ENCODE measurements around the gene ATF4.
"Not testable (repeated sequence)": the region's sequence is repeated elsewhere in the genome, so short reads cannot be mapped to it uniquely, and the experiment has no call there.

ATF4 gene

DNA sequence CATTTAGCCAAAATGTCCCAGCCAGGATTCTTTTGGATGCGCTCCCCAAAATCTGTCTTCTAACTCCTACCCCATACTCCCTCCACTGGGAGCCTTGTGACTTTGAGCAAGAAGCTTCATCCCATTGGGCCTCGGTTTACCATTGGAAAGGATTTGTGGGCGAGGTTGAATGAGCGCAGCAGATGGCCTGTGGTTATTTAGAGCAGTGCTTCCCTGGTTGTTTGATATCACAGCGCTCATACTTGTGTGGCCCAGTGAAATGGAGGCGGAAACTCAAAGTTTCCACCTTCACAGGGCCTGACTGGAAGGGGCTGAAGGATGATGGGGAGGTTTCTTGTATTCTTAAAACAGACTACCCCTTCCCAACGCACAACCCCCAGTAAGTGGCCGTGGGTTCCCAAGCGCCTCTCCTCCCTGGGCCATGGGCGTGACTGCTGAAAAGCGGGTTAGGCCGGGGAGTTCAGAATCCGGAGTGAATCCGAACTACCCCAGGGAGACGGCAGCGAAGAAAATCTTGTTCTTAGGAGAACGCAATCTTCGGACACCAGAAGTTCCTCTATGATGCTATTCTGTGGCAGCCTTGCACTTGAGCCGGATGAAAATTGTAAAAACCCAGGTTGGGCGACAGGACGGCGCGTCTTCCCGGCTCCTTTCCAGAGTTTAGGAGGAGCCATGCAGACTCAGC is 1.2 kb upstream of the ATF4 start:
- peak overlapping the region; percentile 15 for H2AK5ac ChIP-seq (ENCODE audit: low read depth, low read length)
- DNase-seq (ENCODE audit: low spot score): no peak
- H2BK120ac ChIP-seq (ENCODE audit: low read depth, low read length): no peak overlapping the region
- H3K4ac ChIP-seq (ENCODE audit: low read length): peak overlapping the region; percentile 19
- H3K23ac ChIP-seq (ENCODE audit: low read depth, low read length, poor library complexity): peak overlapping the region; percentile 38
- no CpG with 5 or more reads among the region's 24 CpGs for WGBS, 2 donors (ENCODE audit: extremely low coverage in 2 of 2, insufficient read length in 2 of 2, insufficient replicate concordance in 1 of 2)
- H2BK15ac ChIP-seq (ENCODE audit: low read length): peak overlapping the region; percentile 0
- H2BK12ac ChIP-seq (ENCODE audit: low read length): no peak overlapping the region
- peaks cover 42 to 70% of the 10 kb centered on the region in 2 donors for H3K36me3 ChIP-seq (replicated peaks in 1 of 2; ENCODE audit: control insufficient read depth in 2 of 2, insufficient read depth in 2 of 2, low read length in 2 of 2)
- H3K9ac ChIP-seq (ENCODE audit: low read depth, low read length, poor library complexity): peak overlapping the region; percentile 99
- peak overlapping the region; percentile 56 to 89 for H3K4me3 ChIP-seq (ENCODE audit: low read length in 2 of 2)
- no peaks in the 10 kb centered on the region for H3K27me3 ChIP-seq (ENCODE audit: control insufficient read depth in 3 of 3, insufficient read depth in 3 of 3, low read depth in 1 of 3, low read length in 3 of 3)
- peaks cover 10% of the 10 kb centered on the region for H3K79me1 ChIP-seq (ENCODE audit: low read depth, low read length)
- peak overlapping the region; percentile 66 for H3K4me2 ChIP-seq (ENCODE audit: insufficient read depth, low read length, poor library complexity, severe bottlenecking)
- peak overlapping the region; percentile 97 for H3K27ac ChIP-seq (replicated peaks; ENCODE audit: low read length)
- peak overlapping the region; percentile 97 for H2BK5ac ChIP-seq (ENCODE audit: low read length)
- peaks cover 20 to 23% of the 10 kb centered on the region in 2 donors for H3K4me1 ChIP-seq (ENCODE audit: control insufficient read depth in 2 of 2, insufficient read depth in 1 of 2, low read depth in 1 of 2, low read length in 2 of 2)
- peak overlapping the region; percentile 97 for H3K18ac ChIP-seq (ENCODE audit: low read length)
- H3K14ac ChIP-seq (ENCODE audit: low read length): no peak overlapping the region
- H4K91ac ChIP-seq (ENCODE audit: low read depth, low read length, poor library complexity): no peak overlapping the region
- H3K9me3 ChIP-seq (replicated peaks in 1 of 2; ENCODE audit: control insufficient read depth in 2 of 2, insufficient read depth in 1 of 2, low read depth in 1 of 2, low read length in 2 of 2): peaks cover 0 to 4% of the 10 kb centered on the region in 2 donors
- no peak overlapping the region for H4K8ac ChIP-seq (ENCODE audit: low read depth, low read length)
- peak overlapping the region; percentile 92 for H2AFZ ChIP-seq (ENCODE audit: low read length)

DNA sequence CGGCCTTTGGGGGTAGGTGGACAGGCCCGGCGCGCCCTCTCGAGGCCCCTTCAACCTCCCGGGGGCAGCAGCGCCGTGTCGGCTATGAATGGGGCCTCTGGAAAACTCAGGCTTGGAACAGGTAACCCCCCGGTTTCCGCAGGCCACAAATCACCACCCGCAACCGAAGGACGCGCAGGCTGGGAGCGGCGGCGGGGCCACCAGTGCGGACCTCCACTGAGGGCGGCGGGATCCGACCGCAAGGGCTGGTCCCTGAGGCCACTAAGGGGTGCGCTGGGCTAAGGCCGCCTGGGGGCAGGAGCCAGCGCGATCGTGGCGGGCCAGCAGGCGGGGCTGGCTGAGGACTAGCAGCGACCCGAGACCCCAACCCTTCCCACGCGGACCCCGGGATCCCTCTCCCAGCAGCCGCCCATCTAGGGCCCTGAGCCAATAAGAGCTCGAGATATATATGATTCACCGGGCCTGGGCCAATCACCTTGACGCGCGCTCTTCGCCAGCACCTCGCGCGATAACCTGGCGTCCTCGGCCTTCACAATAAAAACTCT is 609 bp upstream of the ATF4 start:
- Histone ChIP-seq H3K9me3 (replicated peaks in 1 of 2; ENCODE audit: control insufficient read depth in 2 of 2, insufficient read depth in 1 of 2, low read depth in 1 of 2, low read length in 2 of 2) (peaks cover 0 to 4% of the 10 kb centered on the region in 2 donors), H3K4me2 (ENCODE audit: insufficient read depth, low read length, poor library complexity, severe bottlenecking) (peak overlapping the region; percentile 66), H3K4me1 (ENCODE audit: control insufficient read depth in 2 of 2, insufficient read depth in 1 of 2, low read depth in 1 of 2, low read length in 2 of 2) (peaks cover 21 to 24% of the 10 kb centered on the region in 2 donors), H3K27me3 (ENCODE audit: control insufficient read depth in 3 of 3, insufficient read depth in 3 of 3, low read depth in 1 of 3, low read length in 3 of 3) (no peaks in the 10 kb centered on the region), H3K4me3 (ENCODE audit: low read length in 2 of 2) (peak overlapping the region; percentile 56 to 89), H3K9ac (ENCODE audit: low read depth, low read length, poor library complexity) (peak overlapping the region; percentile 99), H3K79me1 (ENCODE audit: low read depth, low read length) (peaks cover 10% of the 10 kb centered on the region), H2BK15ac (ENCODE audit: low read length) (peak overlapping the region; percentile 0), H3K23ac (ENCODE audit: low read depth, low read length, poor library complexity) (peak overlapping the region; percentile 100), H2AK5ac (ENCODE audit: low read depth, low read length) (peak overlapping the region; percentile 41), H3K36me3 (replicated peaks in 1 of 2; ENCODE audit: control insufficient read depth in 2 of 2, insufficient read depth in 2 of 2, low read length in 2 of 2) (peaks cover 42 to 70% of the 10 kb centered on the region in 2 donors), H3K4ac (ENCODE audit: low read length) (peak overlapping the region; percentile 77), H4K8ac (ENCODE audit: low read depth, low read length) (no peak overlapping the region), H2AFZ (ENCODE audit: low read length) (peak overlapping the region; percentile 98), H3K18ac (ENCODE audit: low read length) (peak overlapping the region; percentile 97), H4K91ac (ENCODE audit: low read depth, low read length, poor library complexity) (peak overlapping the region; percentile 57), H2BK5ac (ENCODE audit: low read length) (peak overlapping the region; percentile 97), H3K27ac (replicated peaks; ENCODE audit: low read length) (peak overlapping the region; percentile 97), H2BK12ac (ENCODE audit: low read length) (no peak overlapping the region), H3K14ac (ENCODE audit: low read length) (peak overlapping the region; percentile 73), H2BK120ac (ENCODE audit: low read depth, low read length) (no peak overlapping the region)
- no CpG with 5 or more reads among the region's 47 CpGs for WGBS, 2 donors (ENCODE audit: extremely low coverage in 2 of 2, insufficient read length in 2 of 2, insufficient replicate concordance in 1 of 2)
- DNase-seq (ENCODE audit: low spot score): no peak

GRCh38 chr22:39521106-39521885 is 934 bp downstream of the ATF4 start:
- peak overlapping the region; percentile 100 for H2AK5ac ChIP-seq (ENCODE audit: low read depth, low read length)
- H2BK15ac ChIP-seq (ENCODE audit: low read length); H4K8ac ChIP-seq (ENCODE audit: low read depth, low read length); H3K14ac ChIP-seq (ENCODE audit: low read length); H2AFZ ChIP-seq (ENCODE audit: low read length); H4K91ac ChIP-seq (ENCODE audit: low read depth, low read length, poor library complexity); H3K18ac ChIP-seq (ENCODE audit: low read length); H3K9me3 ChIP-seq (replicated peaks in 1 of 2; ENCODE audit: control insufficient read depth in 2 of 2, insufficient read depth in 1 of 2, low read depth in 1 of 2, low read length in 2 of 2); H3K27me3 ChIP-seq (ENCODE audit: control insufficient read depth in 3 of 3, insufficient read depth in 3 of 3, low read depth in 1 of 3, low read length in 3 of 3); DNase-seq (ENCODE audit: low spot score); H3K4ac ChIP-seq (ENCODE audit: low read length); H3K27ac ChIP-seq (replicated peaks; ENCODE audit: low read length); H2BK120ac ChIP-seq (ENCODE audit: low read depth, low read length); H3K79me1 ChIP-seq (ENCODE audit: low read depth, low read length); H2BK12ac ChIP-seq (ENCODE audit: low read length); H3K23ac ChIP-seq (ENCODE audit: low read depth, low read length, poor library complexity): not testable (repeated sequence)
- peak overlapping the region; percentile 97 for H2BK5ac ChIP-seq (ENCODE audit: low read length)
- WGBS, 2 donors (ENCODE audit: extremely low coverage in 2 of 2, insufficient read length in 2 of 2, insufficient replicate concordance in 1 of 2): no CpG with 5 or more reads among the region's 28 CpGs
- peak overlapping the region; percentile 78 for H3K4me2 ChIP-seq (ENCODE audit: insufficient read depth, low read length, poor library complexity, severe bottlenecking)
- peak overlapping the region; percentile 56 to 88 for H3K4me3 ChIP-seq (ENCODE audit: low read length in 2 of 2)
- peaks cover 21 to 24% of the 10 kb centered on the region in 2 donors for H3K4me1 ChIP-seq (ENCODE audit: control insufficient read depth in 2 of 2, insufficient read depth in 1 of 2, low read depth in 1 of 2, low read length in 2 of 2)
- H3K9ac ChIP-seq (ENCODE audit: low read depth, low read length, poor library complexity): peak overlapping the region; percentile 100
- H3K36me3 ChIP-seq (replicated peaks in 1 of 2; ENCODE audit: control insufficient read depth in 2 of 2, insufficient read depth in 2 of 2, low read length in 2 of 2): peaks cover 37 to 65% of the 10 kb centered on the region in 2 donors

GRCh38 chr22:39522091-39522490 is 1.7 kb downstream of the ATF4 start:
- H3K18ac ChIP-seq (ENCODE audit: low read length); H4K91ac ChIP-seq (ENCODE audit: low read depth, low read length, poor library complexity); H3K27me3 ChIP-seq (ENCODE audit: control insufficient read depth in 3 of 3, insufficient read depth in 3 of 3, low read depth in 1 of 3, low read length in 3 of 3); H3K27ac ChIP-seq (replicated peaks; ENCODE audit: low read length); H3K14ac ChIP-seq (ENCODE audit: low read length); DNase-seq (ENCODE audit: low spot score); H3K4ac ChIP-seq (ENCODE audit: low read length); H4K8ac ChIP-seq (ENCODE audit: low read depth, low read length); H3K23ac ChIP-seq (ENCODE audit: low read depth, low read length, poor library complexity); H2AFZ ChIP-seq (ENCODE audit: low read length); H3K9me3 ChIP-seq (replicated peaks in 1 of 2; ENCODE audit: control insufficient read depth in 2 of 2, insufficient read depth in 1 of 2, low read depth in 1 of 2, low read length in 2 of 2); H2BK15ac ChIP-seq (ENCODE audit: low read length); H2BK5ac ChIP-seq (ENCODE audit: low read length); H2BK120ac ChIP-seq (ENCODE audit: low read depth, low read length); H3K79me1 ChIP-seq (ENCODE audit: low read depth, low read length); H2AK5ac ChIP-seq (ENCODE audit: low read depth, low read length); H3K9ac ChIP-seq (ENCODE audit: low read depth, low read length, poor library complexity); H2BK12ac ChIP-seq (ENCODE audit: low read length): not testable (repeated sequence)
- no CpG with 5 or more reads among the region's 5 CpGs for WGBS, 2 donors (ENCODE audit: extremely low coverage in 2 of 2, insufficient read length in 2 of 2, insufficient replicate concordance in 1 of 2)
- Histone ChIP-seq H3K4me3 (ENCODE audit: low read length in 2 of 2) (peak overlapping the region in 1 of 2 donors; percentile 56), H3K36me3 (replicated peaks in 1 of 2; ENCODE audit: control insufficient read depth in 2 of 2, insufficient read depth in 2 of 2, low read length in 2 of 2) (peaks cover 35 to 63% of the 10 kb centered on the region in 2 donors), H3K4me2 (ENCODE audit: insufficient read depth, low read length, poor library complexity, severe bottlenecking) (peak overlapping the region; percentile 78), H3K4me1 (ENCODE audit: control insufficient read depth in 2 of 2, insufficient read depth in 1 of 2, low read depth in 1 of 2, low read length in 2 of 2) (peaks cover 21 to 24% of the 10 kb centered on the region in 2 donors)
